NCI-H1930 (cell line): ENCODE data around the gene RAB27B.
"Not testable (repeated sequence)": the region's sequence is repeated elsewhere in the genome, so short reads cannot be mapped to it uniquely, and the experiment has no call there.

Source experiments
- DNase-seq, 2 experiments: peaks; one replicate each; lab custom pipeline; 2025; lab: John Stamatoyannopoulos, UW

Gene RAB27B, protein sequence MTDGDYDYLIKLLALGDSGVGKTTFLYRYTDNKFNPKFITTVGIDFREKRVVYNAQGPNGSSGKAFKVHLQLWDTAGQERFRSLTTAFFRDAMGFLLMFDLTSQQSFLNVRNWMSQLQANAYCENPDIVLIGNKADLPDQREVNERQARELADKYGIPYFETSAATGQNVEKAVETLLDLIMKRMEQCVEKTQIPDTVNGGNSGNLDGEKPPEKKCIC

GRCh38 chr18:54828281-54828881, at the start of gene RAB27B:
Gene RAB27B, plus strand, starts transcription at chr18:54828477. Its CDS starts 49,109 bp downstream, at chr18:54877586.
- DNase-seq = peak; percentile 29 to 52

DNA sequence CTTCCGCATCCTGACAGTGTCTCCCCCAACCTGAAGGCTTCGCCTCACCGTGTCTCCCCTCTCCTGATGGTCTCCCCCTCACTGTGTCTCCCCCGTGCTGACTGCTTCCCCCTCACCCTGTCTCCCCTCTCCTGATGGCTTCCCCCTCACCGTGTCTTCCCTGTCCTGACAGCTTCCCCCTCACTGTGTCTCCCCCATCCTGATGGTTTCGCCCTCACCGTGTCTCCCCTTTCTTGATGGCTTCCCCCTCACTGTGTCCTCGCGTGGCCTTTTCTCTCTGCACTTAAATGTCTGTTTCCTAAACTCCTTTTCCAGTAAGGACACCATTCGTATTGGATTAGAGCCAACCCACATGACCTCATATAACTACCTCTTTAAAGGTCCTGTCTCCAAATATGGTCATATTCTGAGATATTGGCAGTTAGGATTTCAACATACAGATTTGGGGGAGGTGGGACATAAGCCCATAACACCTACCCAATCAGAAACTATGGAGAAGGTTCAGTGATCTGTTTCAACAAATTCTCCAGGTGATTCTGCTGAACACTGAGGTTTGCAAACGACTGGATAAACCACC, 47.9 kb upstream of the RAB27B start:
- no peak for DNase-seq

DNA sequence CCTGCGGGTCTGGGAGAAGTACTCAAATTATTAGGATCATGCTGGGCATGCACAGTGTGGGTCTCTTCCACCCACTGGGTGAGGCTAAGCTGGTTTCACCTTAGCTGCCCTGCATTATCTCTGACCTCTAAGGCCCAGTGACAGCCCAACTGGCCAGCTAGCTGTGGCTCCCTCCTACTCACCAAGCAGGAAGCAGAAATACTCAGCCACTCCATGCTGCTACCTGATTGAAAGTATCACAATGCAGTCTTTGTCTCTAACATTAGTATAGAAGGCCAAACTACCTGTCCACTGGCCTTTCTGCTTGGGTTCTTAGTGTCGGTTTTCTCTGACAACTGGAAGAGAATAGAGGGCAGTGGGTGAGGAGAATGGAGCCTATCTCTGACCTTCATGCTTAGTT, 47.3 kb upstream of the RAB27B start:
- no peak for DNase-seq

GRCh38 chr18:54783139-54783538, 45.1 kb upstream of the RAB27B start:
- no peak for DNase-seq

DNA sequence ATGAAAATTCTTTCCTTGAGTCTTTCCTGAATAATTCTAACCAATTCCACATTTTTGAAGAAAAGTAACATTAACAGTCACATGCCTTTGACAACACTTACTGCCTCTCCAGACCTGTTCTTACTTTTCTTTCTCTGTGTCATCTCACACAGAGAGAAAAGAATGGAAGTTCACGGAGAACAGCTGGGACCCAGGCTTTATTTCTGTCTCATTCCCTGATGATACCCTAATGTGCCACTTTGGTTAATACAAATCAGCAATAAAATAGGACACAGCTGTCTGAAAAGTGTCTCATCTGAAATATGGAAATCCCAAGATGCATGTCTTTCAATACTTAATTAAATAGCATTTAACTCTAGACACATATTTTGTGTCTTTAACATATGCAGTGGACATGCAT, 42.1 kb upstream of the RAB27B start:
- DNase-seq = no peak

DNA sequence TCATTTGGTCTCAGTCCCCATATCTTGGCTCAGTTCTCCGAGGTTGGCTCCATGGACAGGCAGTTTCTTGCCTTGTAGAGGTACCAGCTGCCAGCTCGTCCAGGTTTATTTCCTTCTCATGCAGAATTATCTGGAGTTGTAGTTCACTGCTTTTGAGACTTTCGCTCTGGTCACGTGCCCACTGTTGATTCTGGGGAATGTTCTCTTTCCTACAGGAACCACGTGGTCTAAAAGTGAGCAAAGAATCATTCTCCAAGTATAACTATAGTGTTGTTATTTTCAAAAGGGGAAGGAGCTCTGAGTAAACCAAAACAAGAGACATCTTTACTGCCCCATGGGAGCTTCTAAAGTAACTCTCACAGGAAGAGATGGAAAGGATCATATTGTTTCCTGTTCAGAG, 41.2 kb upstream of the RAB27B start:
- no peak for DNase-seq

DNA sequence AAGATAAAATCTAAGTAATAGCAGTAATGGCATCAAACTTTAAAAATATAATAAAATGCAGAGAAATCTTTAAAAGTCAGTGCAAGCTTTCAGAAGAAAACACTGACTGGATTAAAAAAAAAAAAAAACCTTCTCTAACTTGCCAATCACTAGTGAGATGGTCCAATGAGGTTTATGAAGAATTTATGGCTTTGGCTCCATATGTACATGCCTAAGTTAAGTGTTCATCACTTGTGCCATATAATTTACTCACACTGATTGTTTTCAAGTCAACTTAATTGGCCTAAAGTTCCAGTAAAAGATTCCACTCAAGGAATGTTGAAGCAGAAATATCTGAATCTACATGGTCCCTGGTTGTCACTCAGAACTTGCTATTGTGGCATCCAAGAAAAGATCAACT, 40.7 kb upstream of the RAB27B start:
- no peak for DNase-seq

DNA sequence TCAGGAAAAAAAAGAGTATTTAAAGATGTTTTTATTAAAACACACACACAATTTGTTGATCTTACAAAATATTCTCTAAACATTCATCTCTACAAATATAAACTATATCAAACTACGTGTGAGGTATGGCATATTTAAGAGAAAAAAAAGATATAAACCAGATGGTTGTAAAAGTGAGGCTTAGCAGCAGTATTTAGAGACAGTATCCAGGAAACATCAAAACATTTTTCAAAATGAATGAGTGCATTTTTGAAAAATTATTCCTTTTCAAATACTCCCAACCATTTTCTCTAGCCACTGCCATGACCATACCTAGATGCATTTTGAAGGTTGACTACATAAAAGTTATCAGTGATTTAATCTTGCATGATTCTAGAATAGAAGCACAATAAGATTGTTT, 38.2 kb upstream of the RAB27B start:
- no peak for DNase-seq

GRCh38 chr18:54791657-54792056, 36.6 kb upstream of the RAB27B start:
- DNase-seq = no peak

GRCh38 chr18:54792079-54792478, 36.2 kb upstream of the RAB27B start:
- DNase-seq = no peak

DNA sequence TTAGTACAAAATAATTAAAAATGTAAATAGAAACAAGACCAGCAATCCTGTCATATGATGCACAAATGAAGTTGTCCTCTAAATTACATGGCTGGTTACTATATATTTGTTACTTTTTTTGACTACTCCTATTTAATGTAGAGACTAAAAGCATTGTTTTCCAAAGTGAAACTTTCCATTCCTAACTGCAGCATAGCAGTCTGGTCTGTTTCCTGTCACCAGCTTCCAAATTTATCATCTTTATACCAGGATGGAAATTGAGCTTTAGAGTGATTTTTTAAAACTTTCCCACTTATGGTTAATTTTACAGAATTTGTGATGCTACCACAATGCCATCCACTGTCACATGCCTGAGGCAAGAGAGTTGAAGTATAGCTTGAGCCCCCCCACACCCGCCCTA, 33.5 kb upstream of the RAB27B start:
- DNase-seq = no peak

GRCh38 chr18:54798186-54798585, 30.1 kb upstream of the RAB27B start:
- DNase-seq = no peak

- DNase-seq = no peak
These were observed 26.9 kb upstream of the RAB27B start for GRCh38 chr18:54801374-54801773.

DNA sequence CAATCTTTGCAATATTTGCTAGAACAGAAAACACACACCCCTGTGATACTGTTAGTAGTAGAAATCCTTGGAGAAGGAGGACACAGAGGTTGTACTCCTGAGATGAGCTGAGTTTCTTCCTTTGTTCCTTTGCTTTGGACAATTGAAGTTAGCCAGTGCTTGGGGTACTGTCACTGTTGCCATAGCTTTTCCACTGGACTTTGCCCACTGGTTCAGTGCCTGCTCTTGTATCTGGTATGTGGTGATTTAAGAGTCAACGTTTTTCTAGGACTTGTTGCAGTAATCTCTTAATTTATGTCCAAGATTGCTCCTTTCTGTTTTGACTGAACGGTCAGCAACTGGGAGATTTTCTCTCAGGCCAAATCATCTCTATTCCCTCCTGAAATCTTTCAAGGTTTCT, 26.1 kb upstream of the RAB27B start:
- DNase-seq = no peak

GRCh38 chr18:54802686-54803395, 25.4 kb upstream of the RAB27B start:
- no peak for DNase-seq

- no peak for DNase-seq
These were observed 22.5 kb upstream of the RAB27B start for GRCh38 chr18:54805571-54806334.

DNA sequence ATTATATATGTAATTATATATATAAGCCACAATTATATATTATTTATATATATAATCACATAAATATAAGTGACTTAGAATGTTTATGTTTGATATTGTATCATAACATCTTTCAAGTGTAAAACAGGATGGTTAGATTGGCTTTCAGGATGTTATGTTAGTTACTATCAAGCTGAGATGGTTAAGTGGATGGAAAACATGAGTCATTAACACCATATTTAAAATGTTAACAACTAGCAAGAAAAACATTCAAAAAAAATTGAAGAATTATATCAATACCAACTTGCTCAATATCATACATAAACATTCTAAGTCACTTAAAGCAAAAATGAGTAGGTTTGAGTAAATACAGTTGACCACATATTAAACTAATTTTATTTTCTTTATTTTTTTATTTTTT, 21.8 kb upstream of the RAB27B start:
- no peak for DNase-seq

GRCh38 chr18:54807303-54807702, 21.0 kb upstream of the RAB27B start:
- no peak for DNase-seq

DNA sequence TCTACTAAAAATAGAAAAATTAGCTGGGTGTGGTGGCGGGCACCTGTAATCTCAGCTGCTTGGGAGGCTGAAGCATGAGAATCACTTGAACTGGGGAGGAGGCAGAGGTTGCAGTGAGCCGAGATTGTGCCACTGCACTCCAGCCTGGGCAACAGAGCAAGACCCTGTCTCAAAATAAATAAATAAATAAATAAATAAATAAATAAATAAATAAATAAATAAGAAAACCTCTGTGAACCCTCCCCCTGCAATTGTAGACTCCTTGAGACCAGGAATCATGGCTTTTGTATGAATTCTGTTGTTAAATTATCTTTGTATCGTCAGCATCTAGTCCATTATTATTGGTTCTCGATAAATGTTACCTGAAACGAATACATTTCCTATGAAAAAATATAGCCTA, 17.6 kb upstream of the RAB27B start:
- not testable (repeated sequence) for DNase-seq

DNA sequence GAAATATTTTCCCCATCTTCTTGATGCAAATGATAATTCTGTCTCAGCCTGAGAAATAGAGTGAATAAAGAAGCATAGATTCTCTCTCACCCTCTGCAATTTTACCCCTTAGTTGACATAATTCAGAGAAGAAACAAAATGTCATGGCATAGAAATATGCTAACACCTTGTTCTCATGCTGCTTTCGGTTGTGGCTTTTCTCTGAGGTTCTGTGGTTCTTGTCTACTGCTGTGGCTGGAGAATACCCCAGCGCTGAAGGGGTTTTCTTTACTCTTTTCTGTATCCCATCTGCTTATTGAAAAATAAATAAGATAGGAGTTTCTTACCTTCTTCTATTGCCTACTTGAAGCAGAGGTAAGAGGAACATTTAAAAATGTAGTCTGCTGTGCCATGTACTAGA, 15.4 kb upstream of the RAB27B start:
- no peak for DNase-seq

DNA sequence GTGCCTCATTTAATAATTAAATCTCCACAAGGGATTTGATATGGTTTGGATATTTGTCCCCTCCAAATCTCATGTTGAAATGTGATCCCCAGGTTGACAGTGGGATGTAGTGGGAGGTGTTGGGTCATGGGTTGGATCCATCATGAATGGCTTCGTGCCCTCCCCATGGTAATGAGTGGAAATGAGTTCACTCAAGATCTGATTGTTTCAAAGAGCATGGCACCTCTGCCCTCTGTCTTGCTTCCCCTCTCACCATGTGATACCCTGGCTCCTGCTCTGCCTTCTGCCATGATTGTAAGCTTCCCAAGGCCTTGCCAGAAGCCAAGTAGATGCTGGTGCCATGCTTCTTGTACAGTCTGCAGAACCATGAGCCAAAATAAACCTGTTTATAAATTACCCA, 15.0 kb upstream of the RAB27B start:
- no peak for DNase-seq

DNA sequence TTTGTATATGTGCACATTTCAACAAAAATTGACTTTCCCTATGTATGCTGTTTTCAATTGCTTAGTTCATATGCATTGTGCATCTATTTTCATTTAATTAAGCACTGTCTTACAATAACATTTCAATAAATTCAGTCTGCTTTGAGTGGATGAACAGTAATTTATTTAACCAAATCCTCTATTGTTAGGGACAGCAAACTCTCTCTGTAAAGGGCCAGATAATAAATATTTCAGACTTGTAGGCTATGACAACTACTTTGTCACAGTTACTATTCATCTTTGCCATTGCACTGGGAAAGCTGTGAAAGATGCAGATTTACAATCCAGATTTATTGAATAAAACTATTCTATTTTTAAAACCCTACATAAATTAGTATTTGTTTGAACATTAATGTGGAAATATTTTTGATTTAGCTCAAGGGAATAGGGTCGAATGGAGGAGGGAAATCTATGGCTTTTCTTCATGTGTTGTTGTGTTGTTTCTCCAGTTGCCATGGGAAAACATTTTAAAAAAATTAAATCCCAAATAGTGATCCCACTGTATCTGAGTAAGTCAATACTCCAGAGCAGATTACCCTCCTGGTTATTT, 14.2 kb upstream of the RAB27B start:
- DNase-seq = no peak
